Lower leg skin (tissue), 4 donors: ENCODE measurements around the gene SLC35A4. TPM values are rescaled to one million over a fixed set of nuclear protein-coding genes. Genes with fewer than 3 reads are reported as not detected.

Experiments
- DNase-seq, 2 donors: peaks; one replicate each; pipeline ENCODE4 v3.0.0-alpha.2; 2019; ENCODE audit warnings: low spot score in 2 of 2
- H3K4me3 ChIP-seq: fragments of 200-600 bp; sonication (generic); 2 replicates; pipeline ENCODE4 v1.5.1; 2017; ENCODE audit warnings: mild to moderate bottlenecking, low read depth; ENCODE audit not compliant: poor library complexity, severe bottlenecking
- POLR2A ChIP-seq, 2 donors: fragments of 450-650 bp; IDR thresholded peaks; one replicate each; pipeline ENCODE4 v1.6.1; 2016 to 2017; ENCODE audit warnings: antibody characterized with exemption in 2 of 2, mild to moderate bottlenecking in 1 of 2, moderate library complexity in 1 of 2
- WGBS, 2 donors: methylation state at CpG; one replicate each; pipeline ENCODE4 v1.1.5; 2018; 5-methylcytosine and 5-hydroxymethylcytosine counted together
- intact Hi-C: fragments of 100-400 bp; cut with DNase I; formaldehyde crosslinking; loops from one replicate; pipeline ENCODE4 v1.15.0; 2023; ENCODE audit warnings: low total_unique reads
- total RNA-seq, 4 donors: library from RNA; depleted of rRNA; stranded (reverse); fragments of >200 nt; gene quantifications; one replicate each; pipeline ENCODE4 v1.1.0, GENCODE V29; 2016
- TF ChIP-seq, protein P1 (sequence below), 3 donors: fragments of 450-650 bp; IDR thresholded peaks; one replicate each; pipeline ENCODE4 v1.5.1; 2016; ENCODE audit warnings: antibody characterized with exemption in 3 of 3, mild to moderate bottlenecking in 3 of 3, moderate library complexity in 2 of 3

SLC35A4 gene
- total RNA-seq, 4 donors from 2014 or later: 59.7 to 86.4 (median 68.2) TPM

DNA sequence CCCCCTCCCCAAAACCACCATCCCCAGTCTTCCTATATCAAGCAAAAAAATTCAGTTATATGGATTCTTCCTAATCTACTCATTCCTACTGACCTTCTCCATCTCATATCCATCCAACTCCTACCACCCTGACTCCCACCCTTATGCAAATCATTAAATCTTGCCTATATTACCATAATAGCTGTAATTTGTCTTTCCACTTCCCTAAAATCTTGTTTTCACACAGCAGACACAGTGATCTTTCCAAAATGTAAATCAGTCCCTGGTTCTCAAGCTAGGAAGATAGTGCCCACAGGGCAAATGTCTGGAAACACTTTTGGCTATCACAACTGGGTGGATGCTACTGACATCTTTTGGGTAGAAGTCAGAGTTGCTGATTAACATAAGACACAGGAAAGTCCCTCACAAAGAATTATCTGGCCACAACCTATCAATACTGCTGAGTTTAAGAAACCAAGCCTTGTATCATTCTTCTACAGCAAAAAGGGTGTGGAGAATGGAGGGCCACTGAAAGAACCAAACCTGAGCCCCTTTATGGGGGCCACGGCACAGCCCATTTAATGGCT lies 8.8 kb upstream of the SLC35A4 start:
- intact Hi-C loops: no loop called here

DNA sequence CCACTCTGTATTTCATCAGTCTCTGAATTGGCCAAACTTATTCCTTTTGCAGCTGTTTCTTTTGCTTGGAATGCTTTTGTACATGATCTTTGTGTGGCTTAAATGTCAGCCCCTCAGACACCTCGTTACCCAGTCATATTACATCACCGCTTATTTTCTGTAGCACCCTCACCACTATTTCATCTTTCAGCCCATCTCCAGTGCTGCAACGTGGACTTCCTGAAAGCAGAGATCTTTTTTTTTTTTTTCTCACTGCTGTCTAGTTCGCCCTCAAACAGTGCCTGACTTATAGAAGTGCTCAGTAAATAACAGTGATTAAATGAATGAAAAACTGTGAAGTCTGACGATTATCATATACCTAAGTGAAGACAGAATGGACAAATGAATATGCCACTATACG lies 8.2 kb upstream of the SLC35A4 start:
- 5 to 6% methylated on average over 6 of the region's 6 CpGs for WGBS, 2 donors
- peak overlapping the region; percentile 87 for H3K4me3 ChIP-seq
- intact Hi-C loops: no loop called here
- TF ChIP-seq, protein P1, sequence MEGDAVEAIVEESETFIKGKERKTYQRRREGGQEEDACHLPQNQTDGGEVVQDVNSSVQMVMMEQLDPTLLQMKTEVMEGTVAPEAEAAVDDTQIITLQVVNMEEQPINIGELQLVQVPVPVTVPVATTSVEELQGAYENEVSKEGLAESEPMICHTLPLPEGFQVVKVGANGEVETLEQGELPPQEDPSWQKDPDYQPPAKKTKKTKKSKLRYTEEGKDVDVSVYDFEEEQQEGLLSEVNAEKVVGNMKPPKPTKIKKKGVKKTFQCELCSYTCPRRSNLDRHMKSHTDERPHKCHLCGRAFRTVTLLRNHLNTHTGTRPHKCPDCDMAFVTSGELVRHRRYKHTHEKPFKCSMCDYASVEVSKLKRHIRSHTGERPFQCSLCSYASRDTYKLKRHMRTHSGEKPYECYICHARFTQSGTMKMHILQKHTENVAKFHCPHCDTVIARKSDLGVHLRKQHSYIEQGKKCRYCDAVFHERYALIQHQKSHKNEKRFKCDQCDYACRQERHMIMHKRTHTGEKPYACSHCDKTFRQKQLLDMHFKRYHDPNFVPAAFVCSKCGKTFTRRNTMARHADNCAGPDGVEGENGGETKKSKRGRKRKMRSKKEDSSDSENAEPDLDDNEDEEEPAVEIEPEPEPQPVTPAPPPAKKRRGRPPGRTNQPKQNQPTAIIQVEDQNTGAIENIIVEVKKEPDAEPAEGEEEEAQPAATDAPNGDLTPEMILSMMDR (IDR thresholded peaks at IDR 0.05): no peak
- no peak for TF ChIP-seq POLR2A (IDR thresholded peaks at IDR 0.05)
- DNase-seq: no peak

More for the DNA sequence above, 8.8 kb upstream of the SLC35A4 start:
- WGBS, 2 donors: 72 to 77% methylated on average over 1 of the region's 1 CpG
- DNase-seq: no peak
- TF ChIP-seq POLR2A (IDR thresholded peaks at IDR 0.05): no peak
- TF ChIP-seq, protein P1 (IDR thresholded peaks at IDR 0.05): no peak
- H3K4me3 ChIP-seq: no peak overlapping the region

DNA sequence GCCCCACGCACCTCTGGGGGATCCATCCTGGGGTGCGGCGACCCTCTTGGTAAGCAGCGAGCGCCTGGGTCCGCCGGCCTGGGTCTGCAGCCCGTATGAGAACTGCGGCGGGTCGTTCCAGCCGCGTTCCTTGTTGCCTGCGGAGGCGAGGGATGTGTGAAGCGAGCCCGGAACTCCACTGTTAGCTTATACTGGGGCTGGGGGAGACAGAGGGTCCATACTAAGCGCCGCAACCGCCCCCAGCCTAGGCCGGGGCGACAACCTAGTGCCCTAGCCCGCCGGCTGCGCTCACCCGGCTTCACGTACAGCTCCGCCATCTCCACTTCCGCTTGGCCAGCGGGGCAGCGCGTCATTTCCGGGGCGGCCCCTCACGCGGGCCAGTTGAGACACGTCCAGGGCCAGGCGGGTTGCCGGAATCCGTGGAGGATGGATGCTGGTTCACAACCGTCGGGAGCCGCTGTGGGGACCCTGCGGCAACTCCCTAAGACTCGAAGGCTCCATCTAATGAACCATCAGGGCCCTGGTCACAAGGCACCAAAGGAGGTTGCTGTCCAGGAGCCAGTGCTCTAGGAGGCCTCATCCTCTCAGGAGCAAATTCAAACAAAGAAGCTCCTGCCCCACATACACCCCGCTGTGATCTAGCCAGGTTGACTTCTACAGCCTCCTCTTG lies 7.4 kb upstream of the SLC35A4 start, which contains the start of gene SRA1:
Gene SRA1, minus strand, starts transcription at position 338 of the 670 bp plus-strand sequence. Its CDS starts 21 bp downstream, at position 317.
- peak in 1 of 2 donors; percentile 40 for TF ChIP-seq POLR2A (IDR thresholded peaks at IDR 0.05)
- TF ChIP-seq, protein P1 (IDR thresholded peaks at IDR 0.05): no peak
- peak within 1 kb of the TSS; percentile 87 for H3K4me3 ChIP-seq
- WGBS, 2 donors: 1 to 2% methylated on average over 6 to 37 of the region's 46 CpGs
- intact Hi-C loops: no loop called here
- DNase-seq: peak; percentile 93 to 99

DNA sequence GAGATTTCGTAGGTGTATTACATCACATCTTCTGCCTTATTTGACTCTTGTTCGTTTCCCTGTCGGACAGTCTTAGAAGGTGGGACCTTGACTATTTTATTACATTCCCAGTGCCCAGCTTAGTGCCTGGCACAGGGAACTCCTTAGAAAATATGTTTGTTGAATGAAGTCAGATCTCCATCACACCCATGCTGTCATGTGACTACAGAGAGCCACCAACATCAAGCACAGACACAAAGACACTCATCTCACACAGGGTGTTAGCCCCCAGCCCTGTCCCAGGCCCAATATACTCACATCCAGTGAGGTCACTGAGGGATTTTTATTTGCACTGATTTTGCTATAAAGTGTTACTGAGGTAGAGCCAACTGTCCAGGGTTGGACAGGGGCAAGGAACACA lies 6.7 kb upstream of the SLC35A4 start:
- WGBS, 2 donors: 89 to 96% methylated on average over 3 of the region's 3 CpGs
- H3K4me3 ChIP-seq: no peak overlapping the region
- TF ChIP-seq POLR2A (IDR thresholded peaks at IDR 0.05): no peak
- TF ChIP-seq, protein P1 (IDR thresholded peaks at IDR 0.05): no peak
- DNase-seq: no peak
- intact Hi-C loops: no loop called here

DNA sequence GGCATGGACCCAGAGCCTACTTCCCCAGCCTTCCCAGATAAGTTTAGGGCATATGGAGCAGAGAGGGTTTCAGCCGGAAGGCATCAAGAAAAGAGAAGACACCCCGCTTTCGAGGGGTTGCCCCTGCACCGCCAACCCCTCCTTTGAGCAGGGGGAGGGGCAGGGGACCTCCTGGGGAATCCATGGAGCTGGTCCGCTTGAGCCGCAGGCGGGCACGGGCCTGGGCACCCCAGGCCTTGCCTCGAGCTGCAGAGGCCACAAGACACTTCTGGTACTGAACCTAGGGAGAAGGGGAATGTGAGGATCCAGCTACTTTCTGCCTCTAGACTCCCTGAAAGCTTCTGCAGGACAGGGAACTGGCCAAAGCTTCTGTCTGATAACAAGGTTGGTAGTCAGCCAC lies 6.1 kb upstream of the SLC35A4 start:
- intact Hi-C loops: no loop called here
- TF ChIP-seq POLR2A (IDR thresholded peaks at IDR 0.05): no peak
- TF ChIP-seq, protein P1 (IDR thresholded peaks at IDR 0.05): no peak
- WGBS, 2 donors: 89 to 93% methylated on average over 9 of the region's 9 CpGs
- H3K4me3 ChIP-seq: no peak overlapping the region
- no peak for DNase-seq
